Liver (tissue), 9 donors: ENCODE data around the gene SNAP23. TPM values are rescaled to one million over a fixed set of nuclear protein-coding genes. Genes with fewer than 3 reads are reported as not detected.
"Not testable (repeated sequence)": the region's sequence is repeated elsewhere in the genome, so short reads cannot be mapped to it uniquely, and the experiment has no call there.

Experiments used
- DNase-seq: peaks from one replicate; pipeline ENCODE4 v3.0.0-alpha.2; 2017; ENCODE audit warnings: low spot score
- H3K27ac ChIP-seq, 2 donors: one replicate each; pipeline ENCODE4 v1.7.0; 2013; ENCODE audit warnings: inconsistent platforms in 2 of 2, low read length in 2 of 2, control low read depth in 1 of 2, low read depth in 1 of 2, mild to moderate bottlenecking in 1 of 2
- H3K27me3 ChIP-seq, 4 donors: one replicate each; pipeline versions ENCODE4 v1.6.1 to v1.7.0; 2013; ENCODE audit warnings: low read length in 3 of 4, inconsistent platforms in 1 of 4, mild to moderate bottlenecking in 1 of 4, moderate library complexity in 1 of 4; ENCODE audit not compliant: control insufficient read depth in 4 of 4, insufficient read depth in 4 of 4
- H3K36me3 ChIP-seq, 4 donors: one replicate each; pipeline versions ENCODE4 v1.6.1 to v1.7.0; 2013; ENCODE audit warnings: low read length in 3 of 4, mild to moderate bottlenecking in 3 of 4, low read depth in 1 of 4, moderate library complexity in 1 of 4; ENCODE audit not compliant: control insufficient read depth in 4 of 4, insufficient read depth in 3 of 4
- H3K4me1 ChIP-seq, 4 donors: one replicate each; pipeline versions ENCODE4 v1.6.1 to v1.7.0; 2013; ENCODE audit warnings: low read length in 3 of 4, mild to moderate bottlenecking in 3 of 4, moderate library complexity in 1 of 4; ENCODE audit not compliant: control insufficient read depth in 4 of 4, insufficient read depth in 4 of 4
- H3K4me3 ChIP-seq, 3 donors: one replicate each; pipeline versions ENCODE4 v1.6.1 to v1.7.0; 2013; ENCODE audit warnings: low read length in 3 of 3, control low read depth in 1 of 3, low read depth in 1 of 3, mild to moderate bottlenecking in 1 of 3
- H3K9ac ChIP-seq, 2 donors: one replicate each; pipeline ENCODE4 v1.7.0; 2013; ENCODE audit warnings: low read length in 2 of 2, mild to moderate bottlenecking in 2 of 2, moderate library complexity in 2 of 2, control low read depth in 1 of 2, low read depth in 1 of 2
- H3K9me3 ChIP-seq, 4 donors: one replicate each; pipeline versions ENCODE4 v1.6.1 to v1.7.0; 2013; ENCODE audit warnings: low read length in 3 of 4; ENCODE audit not compliant: control insufficient read depth in 4 of 4
- EGR1 ChIP-seq, 2 donors: IDR thresholded peaks; 2 replicates each; pipeline ENCODE4 v1.6.1; 2016 to 2018; ENCODE audit warnings: antibody characterized with exemption in 2 of 2, low read depth in 2 of 2
- FOXA1 ChIP-seq: IDR thresholded peaks from 2 replicates; pipeline ENCODE4 v1.6.1; 2016; ENCODE audit warnings: antibody characterized with exemption
- FOXA2 ChIP-seq: IDR thresholded peaks from 2 replicates; pipeline ENCODE4 v1.6.1; 2016; ENCODE audit warnings: antibody characterized with exemption
- GABPA ChIP-seq, 2 donors: IDR thresholded peaks in 1 of 2; conservative IDR thresholded peaks in 1 of 2; 2 replicates each; pipeline ENCODE4 v1.6.1; 2016; ENCODE audit warnings: antibody characterized with exemption in 2 of 2, mild to moderate bottlenecking in 1 of 2, moderate library complexity in 1 of 2
- HNF4A ChIP-seq, 2 donors: conservative IDR thresholded peaks; 2 replicates each; pipeline ENCODE4 v1.6.1; 2016; ENCODE audit warnings: antibody characterized with exemption in 2 of 2, mild to moderate bottlenecking in 2 of 2
- HNF4G ChIP-seq: IDR thresholded peaks from 2 replicates; pipeline ENCODE4 v1.6.1; 2016; ENCODE audit warnings: antibody characterized with exemption
- JUND ChIP-seq, 2 donors: IDR thresholded peaks; 2 replicates each; pipeline ENCODE4 v1.6.1; 2016; ENCODE audit warnings: antibody characterized with exemption in 2 of 2
- NR2F2 ChIP-seq: IDR thresholded peaks from 2 replicates; pipeline ENCODE4 v1.6.1; 2016; ENCODE audit warnings: antibody characterized with exemption
- RAD21 ChIP-seq, 2 donors: IDR thresholded peaks; 2 replicates each; pipeline ENCODE4 v1.6.1; 2016; ENCODE audit warnings: antibody characterized with exemption in 2 of 2, mild to moderate bottlenecking in 2 of 2
- RXRA ChIP-seq, 2 donors: IDR thresholded peaks; 2 replicates each; pipeline ENCODE4 v1.6.1; 2017 to 2018; ENCODE audit warnings: antibody characterized with exemption in 2 of 2, mild to moderate bottlenecking in 1 of 2
- SP1 ChIP-seq: IDR thresholded peaks from 2 replicates; pipeline ENCODE4 v1.6.1; 2018; ENCODE audit warnings: antibody characterized with exemption, mild to moderate bottlenecking
- TAF1 ChIP-seq: conservative IDR thresholded peaks from 2 replicates; pipeline ENCODE4 v1.6.1; 2016; ENCODE audit warnings: antibody characterized with exemption, mild to moderate bottlenecking
- YY1 ChIP-seq: IDR thresholded peaks from 2 replicates; pipeline ENCODE4 v1.6.1; 2016; ENCODE audit warnings: antibody characterized with exemption, mild to moderate bottlenecking
- WGBS: extraction: QIAGEN DNeasy Blood & Tissue Kit; methylation state at CpG from one replicate; pipeline ENCODE4 v1.1.7; 2013; 5-methylcytosine and 5-hydroxymethylcytosine counted together
- polyA plus RNA-seq, 2 donors: library from polyadenylated mRNA; stranded (reverse) in 1 of 2; unstranded in 1 of 2; fragments of 200-250 nt in 1 of 2; fragments of >200 nt in 1 of 2; fragmentation: Nextera tagmentation in 1 of 2; extraction: Ambion mirVana in 1 of 2; gene quantifications; one replicate each; pipeline versions ENCODE4 v1.2.1 to v1.2.3, GENCODE V29; 2013 to 2015
- total RNA-seq, 2 donors: library from RNA; depleted of rRNA; stranded (reverse); fragments of >200 nt; gene quantifications; one replicate each; pipeline ENCODE4 v1.2.3, GENCODE V29; 2014
- TF ChIP-seq, protein P1 (sequence below): IDR thresholded peaks from 2 replicates; pipeline ENCODE4 v1.6.1; 2016; ENCODE audit warnings: antibody characterized with exemption
- TF ChIP-seq, protein P2 (sequence below): fragments of 150-350 bp; IDR thresholded peaks from 2 replicates; pipeline ENCODE4 v1.5.1; 2017; ENCODE audit warnings: improper control_type of control experiment, low read depth, low read length; ENCODE audit not compliant: missing input control
- TF ChIP-seq, protein P3 (sequence below): IDR thresholded peaks from 2 replicates; pipeline ENCODE4 v1.6.1; 2016; ENCODE audit warnings: antibody characterized with exemption
- TF ChIP-seq, protein P4 (sequence below): IDR thresholded peaks from 2 replicates; pipeline ENCODE4 v1.6.1; 2016; ENCODE audit warnings: antibody characterized with exemption, mild to moderate bottlenecking
- TF ChIP-seq, protein P5 (sequence below): IDR thresholded peaks from 2 replicates; pipeline ENCODE4 v1.6.1; 2016; ENCODE audit warnings: antibody characterized with exemption
- donor health status: healthy.
- donor health status: healthy.
- donor health status: healthy.
- donor health status: healthy.
- donor health status: healthy.

The SNAP23 gene
- total and polyA plus RNA-seq, 4 donors: 16.0 to 42.9 (median 25.3) TPM

DNA sequence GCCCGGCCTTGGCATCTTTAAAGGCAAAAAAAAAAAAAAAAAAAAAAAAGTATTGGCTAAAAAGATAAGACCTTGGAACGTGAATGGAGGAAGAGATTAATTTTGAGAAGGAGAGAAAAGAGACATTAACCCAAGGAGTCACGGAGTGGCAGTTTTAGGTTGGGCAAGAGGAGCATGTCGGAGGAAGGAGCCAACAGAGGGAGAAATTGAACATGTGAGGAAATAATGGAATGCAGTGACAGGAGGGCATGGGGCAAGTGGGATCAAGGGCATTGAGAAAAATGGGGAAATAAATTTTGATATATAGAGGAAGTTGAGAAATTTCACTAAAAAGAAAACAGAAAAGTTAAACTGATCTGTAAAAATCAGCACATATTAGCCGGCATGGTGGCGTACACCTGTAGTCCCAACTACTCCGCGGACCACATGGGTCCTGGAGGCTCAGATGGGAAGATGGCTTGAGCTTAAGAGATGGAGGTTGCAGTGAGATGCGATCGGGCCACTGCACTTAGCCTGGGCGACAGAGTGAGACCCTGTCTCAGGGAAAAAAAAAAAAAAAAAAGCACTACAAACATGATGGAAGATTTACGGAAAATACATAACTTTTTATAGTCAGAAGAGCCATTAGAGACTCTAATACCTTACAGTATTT is 54.4 kb downstream of the SNAP23 start:
- no peak overlapping the region for H3K9ac ChIP-seq
- peaks cover 0 to 5% (median 3%) of the 10 kb centered on the region in 4 donors for H3K36me3 ChIP-seq
- DNase-seq: no peak
- no peaks in the 10 kb centered on the region for H3K9me3 ChIP-seq
- H3K4me3 ChIP-seq: peak overlapping the region in 1 of 3 donors; percentile 88
- peaks cover 2 to 13% (median 11%) of the 10 kb centered on the region in 4 donors for H3K4me1 ChIP-seq
- no peak overlapping the region for H3K27ac ChIP-seq
- 77% methylated on average over 12 of the region's 12 CpGs for WGBS
- TF ChIP-seq HNF4A (conservative IDR thresholded peaks at IDR 0.05): peak in 1 of 2 donors; percentile 37
- no peak for TF ChIP-seq FOXA1
- H3K27me3 ChIP-seq: no peaks in the 10 kb centered on the region

DNA sequence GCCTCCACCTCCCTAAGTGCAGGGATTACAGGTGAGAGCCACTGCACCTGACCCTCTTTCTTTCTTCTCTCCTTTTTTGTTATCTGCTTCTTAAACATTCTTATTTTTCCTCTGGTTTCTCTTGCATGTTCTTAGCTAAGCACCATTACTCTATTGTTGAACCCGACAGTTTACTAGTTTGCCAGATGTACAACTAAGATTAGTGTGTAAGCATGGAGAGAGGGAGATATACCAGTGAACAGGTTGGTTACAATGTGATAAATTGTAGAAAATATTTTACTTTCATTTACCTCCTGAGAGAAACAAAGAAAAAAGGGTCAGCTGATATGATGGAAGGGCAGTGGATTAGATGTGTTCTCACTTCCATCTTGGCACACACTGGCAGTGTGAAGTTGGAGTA is 58.1 kb downstream of the SNAP23 start:
- no peak for DNase-seq
- 99% methylated on average over 1 of the region's 1 CpG for WGBS
- no peak overlapping the region for H3K9ac ChIP-seq
- H3K27ac ChIP-seq: no peak overlapping the region
- TF ChIP-seq, protein P1, sequence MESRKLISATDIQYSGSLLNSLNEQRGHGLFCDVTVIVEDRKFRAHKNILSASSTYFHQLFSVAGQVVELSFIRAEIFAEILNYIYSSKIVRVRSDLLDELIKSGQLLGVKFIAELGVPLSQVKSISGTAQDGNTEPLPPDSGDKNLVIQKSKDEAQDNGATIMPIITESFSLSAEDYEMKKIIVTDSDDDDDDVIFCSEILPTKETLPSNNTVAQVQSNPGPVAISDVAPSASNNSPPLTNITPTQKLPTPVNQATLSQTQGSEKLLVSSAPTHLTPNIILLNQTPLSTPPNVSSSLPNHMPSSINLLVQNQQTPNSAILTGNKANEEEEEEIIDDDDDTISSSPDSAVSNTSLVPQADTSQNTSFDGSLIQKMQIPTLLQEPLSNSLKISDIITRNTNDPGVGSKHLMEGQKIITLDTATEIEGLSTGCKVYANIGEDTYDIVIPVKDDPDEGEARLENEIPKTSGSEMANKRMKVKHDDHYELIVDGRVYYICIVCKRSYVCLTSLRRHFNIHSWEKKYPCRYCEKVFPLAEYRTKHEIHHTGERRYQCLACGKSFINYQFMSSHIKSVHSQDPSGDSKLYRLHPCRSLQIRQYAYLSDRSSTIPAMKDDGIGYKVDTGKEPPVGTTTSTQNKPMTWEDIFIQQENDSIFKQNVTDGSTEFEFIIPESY: no peak
- no peak for TF ChIP-seq YY1
- no peak for TF ChIP-seq RXRA (IDR thresholded peaks at IDR 0.05)
- TF ChIP-seq FOXA1: no peak
- TF ChIP-seq, protein P2, sequence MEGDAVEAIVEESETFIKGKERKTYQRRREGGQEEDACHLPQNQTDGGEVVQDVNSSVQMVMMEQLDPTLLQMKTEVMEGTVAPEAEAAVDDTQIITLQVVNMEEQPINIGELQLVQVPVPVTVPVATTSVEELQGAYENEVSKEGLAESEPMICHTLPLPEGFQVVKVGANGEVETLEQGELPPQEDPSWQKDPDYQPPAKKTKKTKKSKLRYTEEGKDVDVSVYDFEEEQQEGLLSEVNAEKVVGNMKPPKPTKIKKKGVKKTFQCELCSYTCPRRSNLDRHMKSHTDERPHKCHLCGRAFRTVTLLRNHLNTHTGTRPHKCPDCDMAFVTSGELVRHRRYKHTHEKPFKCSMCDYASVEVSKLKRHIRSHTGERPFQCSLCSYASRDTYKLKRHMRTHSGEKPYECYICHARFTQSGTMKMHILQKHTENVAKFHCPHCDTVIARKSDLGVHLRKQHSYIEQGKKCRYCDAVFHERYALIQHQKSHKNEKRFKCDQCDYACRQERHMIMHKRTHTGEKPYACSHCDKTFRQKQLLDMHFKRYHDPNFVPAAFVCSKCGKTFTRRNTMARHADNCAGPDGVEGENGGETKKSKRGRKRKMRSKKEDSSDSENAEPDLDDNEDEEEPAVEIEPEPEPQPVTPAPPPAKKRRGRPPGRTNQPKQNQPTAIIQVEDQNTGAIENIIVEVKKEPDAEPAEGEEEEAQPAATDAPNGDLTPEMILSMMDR: no peak
- TF ChIP-seq, protein P3, sequence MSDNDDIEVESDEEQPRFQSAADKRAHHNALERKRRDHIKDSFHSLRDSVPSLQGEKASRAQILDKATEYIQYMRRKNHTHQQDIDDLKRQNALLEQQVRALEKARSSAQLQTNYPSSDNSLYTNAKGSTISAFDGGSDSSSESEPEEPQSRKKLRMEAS: no peak
- TF ChIP-seq HNF4A (conservative IDR thresholded peaks at IDR 0.05): no peak
- no peak for TF ChIP-seq EGR1 (IDR thresholded peaks at IDR 0.05; ENCODE audit: low read depth in 2 of 2)
- no peak for TF ChIP-seq SP1
- no peak for TF ChIP-seq TAF1
- TF ChIP-seq JUND (IDR thresholded peaks at IDR 0.05): no peak
- TF ChIP-seq, protein P4, sequence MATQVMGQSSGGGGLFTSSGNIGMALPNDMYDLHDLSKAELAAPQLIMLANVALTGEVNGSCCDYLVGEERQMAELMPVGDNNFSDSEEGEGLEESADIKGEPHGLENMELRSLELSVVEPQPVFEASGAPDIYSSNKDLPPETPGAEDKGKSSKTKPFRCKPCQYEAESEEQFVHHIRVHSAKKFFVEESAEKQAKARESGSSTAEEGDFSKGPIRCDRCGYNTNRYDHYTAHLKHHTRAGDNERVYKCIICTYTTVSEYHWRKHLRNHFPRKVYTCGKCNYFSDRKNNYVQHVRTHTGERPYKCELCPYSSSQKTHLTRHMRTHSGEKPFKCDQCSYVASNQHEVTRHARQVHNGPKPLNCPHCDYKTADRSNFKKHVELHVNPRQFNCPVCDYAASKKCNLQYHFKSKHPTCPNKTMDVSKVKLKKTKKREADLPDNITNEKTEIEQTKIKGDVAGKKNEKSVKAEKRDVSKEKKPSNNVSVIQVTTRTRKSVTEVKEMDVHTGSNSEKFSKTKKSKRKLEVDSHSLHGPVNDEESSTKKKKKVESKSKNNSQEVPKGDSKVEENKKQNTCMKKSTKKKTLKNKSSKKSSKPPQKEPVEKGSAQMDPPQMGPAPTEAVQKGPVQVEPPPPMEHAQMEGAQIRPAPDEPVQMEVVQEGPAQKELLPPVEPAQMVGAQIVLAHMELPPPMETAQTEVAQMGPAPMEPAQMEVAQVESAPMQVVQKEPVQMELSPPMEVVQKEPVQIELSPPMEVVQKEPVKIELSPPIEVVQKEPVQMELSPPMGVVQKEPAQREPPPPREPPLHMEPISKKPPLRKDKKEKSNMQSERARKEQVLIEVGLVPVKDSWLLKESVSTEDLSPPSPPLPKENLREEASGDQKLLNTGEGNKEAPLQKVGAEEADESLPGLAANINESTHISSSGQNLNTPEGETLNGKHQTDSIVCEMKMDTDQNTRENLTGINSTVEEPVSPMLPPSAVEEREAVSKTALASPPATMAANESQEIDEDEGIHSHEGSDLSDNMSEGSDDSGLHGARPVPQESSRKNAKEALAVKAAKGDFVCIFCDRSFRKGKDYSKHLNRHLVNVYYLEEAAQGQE: no peak
- TF ChIP-seq RAD21 (IDR thresholded peaks at IDR 0.05): no peak
- TF ChIP-seq HNF4G: no peak
- TF ChIP-seq NR2F2: no peak
- TF ChIP-seq, protein P5, sequence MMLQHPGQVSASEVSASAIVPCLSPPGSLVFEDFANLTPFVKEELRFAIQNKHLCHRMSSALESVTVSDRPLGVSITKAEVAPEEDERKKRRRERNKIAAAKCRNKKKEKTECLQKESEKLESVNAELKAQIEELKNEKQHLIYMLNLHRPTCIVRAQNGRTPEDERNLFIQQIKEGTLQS: no peak
- no peak for TF ChIP-seq GABPA (IDR thresholded peaks at IDR 0.05 in 1 of 2, conservative IDR thresholded peaks at IDR 0.05 in 1 of 2)
- TF ChIP-seq FOXA2: no peak
- H3K36me3 ChIP-seq: no peaks in the 10 kb centered on the region
- peaks cover 2 to 5% (median 4%) of the 10 kb centered on the region in 4 donors for H3K4me1 ChIP-seq
- H3K27me3 ChIP-seq: no peaks in the 10 kb centered on the region
- H3K4me3 ChIP-seq: no peak overlapping the region
- no peaks in the 10 kb centered on the region for H3K9me3 ChIP-seq

DNA sequence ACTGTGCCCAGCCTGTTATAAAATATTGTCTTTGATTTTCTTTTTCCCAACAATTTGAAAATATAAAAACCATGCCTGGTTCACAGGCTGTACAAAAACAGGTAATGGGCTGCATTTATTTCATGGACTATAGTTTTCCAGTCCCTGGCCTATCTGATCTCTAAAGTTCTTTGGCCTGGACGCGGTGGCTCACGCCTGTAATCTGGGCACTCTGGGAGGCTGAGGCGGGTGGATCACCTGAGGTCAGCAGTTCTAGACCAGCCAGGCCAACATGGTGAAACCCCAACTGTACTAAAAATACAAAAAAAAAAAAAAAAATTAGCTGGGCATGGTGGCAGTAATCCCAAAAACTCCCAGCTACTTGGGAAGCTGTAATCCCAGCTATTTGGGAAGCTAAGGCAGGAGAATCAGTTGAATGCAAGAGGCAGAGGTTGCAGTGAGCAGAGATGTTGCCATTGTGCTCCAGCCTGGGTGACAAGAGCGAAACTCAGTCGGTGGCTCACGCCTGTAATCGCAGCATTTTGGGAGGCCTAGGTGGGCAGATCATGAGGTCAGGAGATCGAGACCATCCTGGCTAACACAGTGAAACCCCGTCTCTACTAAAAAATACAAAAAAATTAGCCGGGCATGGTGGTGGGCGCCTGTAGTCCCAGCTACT is 61.2 kb downstream of the SNAP23 start:
- not testable (repeated sequence) for H3K9ac ChIP-seq, H3K27ac ChIP-seq, DNase-seq, H3K4me1 ChIP-seq, H3K27me3 ChIP-seq, H3K4me3 ChIP-seq, H3K9me3 ChIP-seq
- WGBS: 85% methylated on average over 11 of the region's 12 CpGs
- peaks cover 0 to 13% (median 7%) of the 10 kb centered on the region in 4 donors for H3K36me3 ChIP-seq
